Measurements from ENCODE around the gene GPS2.

GRCh38 chr17:7328009-7328408 lies 12.8 kb upstream of the GPS2 start:
- no peak for TF ChIP-seq CTCF (IDR thresholded peaks at IDR 0.05)
- no peak for TF ChIP-seq POLR2A (IDR thresholded peaks at IDR 0.05)

Measured in uterus (tissue), 2 donors.